Measurements from ENCODE around the gene SCGB2B2. TPM values are rescaled to one million over a fixed set of nuclear protein-coding genes. Genes with fewer than 3 reads are reported as not detected.
A peak's percentile ranks its signal among the peaks of the same experiment; 100 is the strongest.

Gene SCGB2B2
- total RNA-seq, 1 donor from 2014 or later: 1.5 TPM

GRCh38 chr19:34712395-34713261, 35.7 kb upstream of the SCGB2B2 start:
- Histone ChIP-seq H3K4me1 (no peaks in the 10 kb centered on the region), H3K27me3 (ENCODE audit: low read depth) (no peaks in the 10 kb centered on the region), H3K27ac (no peak overlapping the region), H3K36me3 (no peaks in the 10 kb centered on the region), H3K4me3 (no peak overlapping the region), H3K9me3 (peaks cover 10% of the 10 kb centered on the region)
- intact Hi-C loops (cut with DNase I): loop anchor here (5.0 kb wide), 1 partner anchor 75 kb away; no protein-coding TSS in a partner anchor
- DNase-seq: no peak
- TF ChIP-seq, protein P1, sequence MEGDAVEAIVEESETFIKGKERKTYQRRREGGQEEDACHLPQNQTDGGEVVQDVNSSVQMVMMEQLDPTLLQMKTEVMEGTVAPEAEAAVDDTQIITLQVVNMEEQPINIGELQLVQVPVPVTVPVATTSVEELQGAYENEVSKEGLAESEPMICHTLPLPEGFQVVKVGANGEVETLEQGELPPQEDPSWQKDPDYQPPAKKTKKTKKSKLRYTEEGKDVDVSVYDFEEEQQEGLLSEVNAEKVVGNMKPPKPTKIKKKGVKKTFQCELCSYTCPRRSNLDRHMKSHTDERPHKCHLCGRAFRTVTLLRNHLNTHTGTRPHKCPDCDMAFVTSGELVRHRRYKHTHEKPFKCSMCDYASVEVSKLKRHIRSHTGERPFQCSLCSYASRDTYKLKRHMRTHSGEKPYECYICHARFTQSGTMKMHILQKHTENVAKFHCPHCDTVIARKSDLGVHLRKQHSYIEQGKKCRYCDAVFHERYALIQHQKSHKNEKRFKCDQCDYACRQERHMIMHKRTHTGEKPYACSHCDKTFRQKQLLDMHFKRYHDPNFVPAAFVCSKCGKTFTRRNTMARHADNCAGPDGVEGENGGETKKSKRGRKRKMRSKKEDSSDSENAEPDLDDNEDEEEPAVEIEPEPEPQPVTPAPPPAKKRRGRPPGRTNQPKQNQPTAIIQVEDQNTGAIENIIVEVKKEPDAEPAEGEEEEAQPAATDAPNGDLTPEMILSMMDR (IDR thresholded peaks at IDR 0.05): peak; percentile 82
- ATAC-seq: peak; percentile 78 to 81

- no peaks in the 10 kb centered on the region for H3K36me3 ChIP-seq
- H3K4me1 ChIP-seq: no peaks in the 10 kb centered on the region
- DNase-seq (no peak), ATAC-seq (no peak)
- no peak overlapping the region for H3K27ac ChIP-seq
- TF ChIP-seq, protein P1 (IDR thresholded peaks at IDR 0.05): no peak
- no peak overlapping the region for H3K4me3 ChIP-seq
- H3K27me3 ChIP-seq (ENCODE audit: low read depth): no peaks in the 10 kb centered on the region
- intact Hi-C loops (cut with DNase I): loop anchor here (5.0 kb wide), 1 partner anchor 75 kb away; no protein-coding TSS in a partner anchor
- H3K9me3 ChIP-seq: peaks cover 10% of the 10 kb centered on the region
Observed at GRCh38 chr19:34711890-34712289, 34.9 kb upstream of the SCGB2B2 start.

DNA sequence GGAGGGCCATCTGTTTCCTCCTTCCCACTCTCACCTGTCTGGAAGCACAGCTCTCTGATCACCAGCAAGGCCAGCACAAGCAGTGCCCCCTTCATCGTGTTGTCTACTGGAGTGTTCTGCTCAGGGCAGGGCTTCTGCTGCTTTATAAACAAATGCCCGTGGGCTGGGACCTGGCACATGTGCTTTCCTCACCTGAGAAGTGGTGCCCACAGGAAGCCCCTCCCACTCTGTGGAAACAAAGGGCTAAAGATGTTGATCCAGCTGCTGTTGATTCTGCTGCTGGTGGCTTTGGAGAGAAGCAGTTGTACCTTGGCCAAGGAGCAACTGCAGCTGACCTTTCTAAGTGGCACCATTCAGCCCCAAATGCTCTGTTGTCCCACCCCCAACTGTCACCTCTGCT, 30.7 kb upstream of the SCGB2B2 start:
- Histone ChIP-seq H3K4me1 (no peaks in the 10 kb centered on the region), H3K9me3 (no peaks in the 10 kb centered on the region), H3K36me3 (no peaks in the 10 kb centered on the region), H3K4me3 (no peak overlapping the region), H3K27ac (no peak overlapping the region), H3K27me3 (ENCODE audit: low read depth) (no peaks in the 10 kb centered on the region)
- intact Hi-C loops (cut with DNase I): no loop called here
- TF ChIP-seq, protein P1 (IDR thresholded peaks at IDR 0.05): no peak
- DNase-seq (no peak), ATAC-seq (no peak)

DNA sequence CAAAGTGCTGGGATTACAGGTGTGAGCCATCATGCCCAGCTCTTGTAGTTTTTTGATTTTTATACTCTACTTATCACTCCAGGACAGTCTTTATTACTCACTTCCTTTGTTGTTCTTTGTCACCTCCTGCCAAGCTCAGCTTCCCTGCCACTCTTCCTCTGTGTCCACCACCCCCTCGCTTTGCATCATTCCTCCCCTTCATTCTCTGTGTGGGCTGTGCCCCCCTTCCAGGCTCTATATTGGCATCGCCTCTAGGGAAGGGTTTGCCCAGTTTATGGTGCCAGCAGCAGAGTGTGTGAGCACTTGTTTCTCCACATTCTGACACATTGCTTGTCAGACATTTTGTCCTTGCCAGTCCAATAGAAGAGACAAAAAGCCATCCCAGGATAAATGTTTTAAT, 15.6 kb upstream of the SCGB2B2 start:
- Histone ChIP-seq H3K4me1 (no peaks in the 10 kb centered on the region), H3K4me3 (no peak overlapping the region), H3K9me3 (peaks cover 4% of the 10 kb centered on the region), H3K27ac (no peak overlapping the region), H3K27me3 (ENCODE audit: low read depth) (no peaks in the 10 kb centered on the region), H3K36me3 (no peaks in the 10 kb centered on the region)
- ATAC-seq (no peak), DNase-seq (no peak)
- TF ChIP-seq, protein P1 (IDR thresholded peaks at IDR 0.05): no peak
- intact Hi-C loops (cut with DNase I): no loop called here

- intact Hi-C loops (cut with DNase I): no loop called here
- TF ChIP-seq, protein P1 (IDR thresholded peaks at IDR 0.05): no peak
- no peak for ATAC-seq
Observed at GRCh38 chr19:34690372-34690771, 13.4 kb upstream of the SCGB2B2 start.

More at GRCh38 chr19:34690372-34690771, 13.4 kb upstream of the SCGB2B2 start:
- Histone ChIP-seq H3K4me1 (no peaks in the 10 kb centered on the region), H3K9me3 (peaks cover 25% of the 10 kb centered on the region), H3K36me3 (no peaks in the 10 kb centered on the region), H3K27me3 (ENCODE audit: low read depth) (no peaks in the 10 kb centered on the region), H3K4me3 (no peak overlapping the region), H3K27ac (no peak overlapping the region)
- no peak for DNase-seq

Measured in lower lobe of right lung (tissue), 2 donors.